ENCODE results near the gene ADGRB2. TPM values are rescaled to one million over a fixed set of nuclear protein-coding genes. Genes with fewer than 3 reads are reported as not detected.

Gene ADGRB2
- total RNA-seq, 4 donors from 2014 or later: 1.4 to 6.0 (median 2.5) TPM

DNA sequence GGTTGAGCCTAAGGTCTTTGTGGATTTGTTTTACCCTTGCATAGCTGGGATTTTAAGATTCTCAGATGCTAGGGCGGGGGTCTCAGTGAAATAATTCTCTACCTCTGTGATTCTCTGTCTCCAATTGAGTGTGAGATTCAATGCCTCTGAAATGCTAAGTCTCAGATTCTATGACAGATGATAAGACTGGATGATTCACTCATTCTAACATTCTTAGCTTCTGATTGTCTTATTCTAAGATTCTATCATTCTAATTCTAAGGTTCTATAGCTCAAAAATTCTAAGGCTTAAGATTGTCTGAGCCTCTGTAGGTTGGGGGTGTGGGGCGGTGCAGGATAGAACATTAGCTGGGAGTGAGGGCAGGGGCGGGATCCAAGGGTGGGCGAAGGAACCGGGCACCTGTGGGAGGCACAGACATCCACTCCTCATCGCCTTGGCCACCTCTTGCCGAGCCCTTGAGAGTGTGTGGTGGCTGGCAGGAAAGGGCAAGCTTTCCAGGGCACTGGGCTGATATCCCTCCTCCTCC lies 29.5 kb downstream of the ADGRB2 start:
- H3K4me1 ChIP-seq: peaks cover 12% of the 10 kb centered on the region
- no peaks in the 10 kb centered on the region for H3K9me3 ChIP-seq
- no peaks in the 10 kb centered on the region for H3K36me3 ChIP-seq
- 90% methylated on average over 7 of the region's 7 CpGs for WGBS
- no peaks in the 10 kb centered on the region for H3K27me3 ChIP-seq
- no peak overlapping the region for H3K27ac ChIP-seq
- no peak for DNase-seq (ENCODE audit: low spot score in 2 of 2)
- no peak for TF ChIP-seq POLR2A (IDR thresholded peaks at IDR 0.05)
- TF ChIP-seq, protein P1, sequence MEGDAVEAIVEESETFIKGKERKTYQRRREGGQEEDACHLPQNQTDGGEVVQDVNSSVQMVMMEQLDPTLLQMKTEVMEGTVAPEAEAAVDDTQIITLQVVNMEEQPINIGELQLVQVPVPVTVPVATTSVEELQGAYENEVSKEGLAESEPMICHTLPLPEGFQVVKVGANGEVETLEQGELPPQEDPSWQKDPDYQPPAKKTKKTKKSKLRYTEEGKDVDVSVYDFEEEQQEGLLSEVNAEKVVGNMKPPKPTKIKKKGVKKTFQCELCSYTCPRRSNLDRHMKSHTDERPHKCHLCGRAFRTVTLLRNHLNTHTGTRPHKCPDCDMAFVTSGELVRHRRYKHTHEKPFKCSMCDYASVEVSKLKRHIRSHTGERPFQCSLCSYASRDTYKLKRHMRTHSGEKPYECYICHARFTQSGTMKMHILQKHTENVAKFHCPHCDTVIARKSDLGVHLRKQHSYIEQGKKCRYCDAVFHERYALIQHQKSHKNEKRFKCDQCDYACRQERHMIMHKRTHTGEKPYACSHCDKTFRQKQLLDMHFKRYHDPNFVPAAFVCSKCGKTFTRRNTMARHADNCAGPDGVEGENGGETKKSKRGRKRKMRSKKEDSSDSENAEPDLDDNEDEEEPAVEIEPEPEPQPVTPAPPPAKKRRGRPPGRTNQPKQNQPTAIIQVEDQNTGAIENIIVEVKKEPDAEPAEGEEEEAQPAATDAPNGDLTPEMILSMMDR (IDR thresholded peaks at IDR 0.05): no peak
- TF ChIP-seq POLR2AphosphoS5 (IDR thresholded peaks at IDR 0.05): no peak
- no peak for TF ChIP-seq EP300 (IDR thresholded peaks at IDR 0.05)
- no peak overlapping the region for H3K4me3 ChIP-seq

DNA sequence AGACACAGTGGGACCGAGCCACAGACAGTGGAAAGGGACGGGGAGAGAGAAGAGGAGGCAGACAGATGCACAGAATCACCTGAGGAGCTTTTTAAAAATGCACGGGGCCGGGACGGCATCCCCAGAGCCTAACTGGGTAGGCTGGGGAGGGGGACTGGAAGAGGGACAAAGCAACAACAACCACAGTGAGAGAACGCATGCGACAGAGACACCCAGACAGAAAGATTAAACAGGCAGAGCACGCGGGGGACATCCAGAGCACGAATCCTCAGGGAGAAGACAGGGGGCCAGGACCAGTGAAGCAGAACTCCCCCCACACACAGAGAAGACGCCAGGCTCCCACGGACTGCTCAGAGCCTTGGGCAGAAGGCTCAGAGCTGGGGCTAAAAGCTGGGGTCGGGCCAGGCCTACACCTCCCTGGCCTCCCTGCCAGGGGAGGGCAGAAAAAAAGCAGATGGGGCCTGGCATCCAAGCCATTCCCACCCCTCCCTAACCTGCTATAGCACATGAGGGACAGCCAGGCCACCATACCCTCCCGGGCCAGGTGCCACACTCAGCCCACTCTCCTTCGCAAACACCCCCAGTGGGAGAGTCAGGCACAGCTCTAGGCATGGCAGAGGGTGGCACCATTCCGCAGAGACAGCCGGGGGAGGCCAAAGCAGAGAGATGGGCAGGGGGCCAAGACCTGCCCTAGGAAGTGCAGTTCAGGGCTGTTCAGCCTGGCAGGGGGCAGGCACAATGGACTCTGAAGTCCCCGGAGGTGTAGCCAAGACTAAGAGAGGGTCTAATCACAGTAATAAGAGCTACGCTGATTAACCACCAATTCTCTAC lies 30.5 kb downstream of the ADGRB2 start:
- Histone ChIP-seq H3K27ac (no peak overlapping the region), H3K36me3 (no peaks in the 10 kb centered on the region), H3K4me1 (peaks cover 12% of the 10 kb centered on the region), H3K4me3 (no peak overlapping the region), H3K27me3 (no peaks in the 10 kb centered on the region), H3K9me3 (no peaks in the 10 kb centered on the region)
- WGBS: 83% methylated on average over 19 of the region's 19 CpGs
- DNase-seq (ENCODE audit: low spot score in 2 of 2): no peak
- TF ChIP-seq POLR2A (IDR thresholded peaks at IDR 0.05) (no peak), POLR2AphosphoS5 (IDR thresholded peaks at IDR 0.05) (no peak), EP300 (IDR thresholded peaks at IDR 0.05) (no peak)
- TF ChIP-seq, protein P1 (IDR thresholded peaks at IDR 0.05): no peak

- TF ChIP-seq, protein P1 (IDR thresholded peaks at IDR 0.05): no peak
- no peak for TF ChIP-seq EP300 (IDR thresholded peaks at IDR 0.05)
- TF ChIP-seq POLR2A (IDR thresholded peaks at IDR 0.05): no peak
- no peak for TF ChIP-seq POLR2AphosphoS5 (IDR thresholded peaks at IDR 0.05)
- Histone ChIP-seq H3K36me3 (no peaks in the 10 kb centered on the region), H3K4me3 (no peak overlapping the region), H3K9me3 (no peaks in the 10 kb centered on the region), H3K27ac (no peak overlapping the region), H3K27me3 (no peaks in the 10 kb centered on the region), H3K4me1 (peaks cover 12% of the 10 kb centered on the region)
- no peak for DNase-seq (ENCODE audit: low spot score in 2 of 2)
- WGBS: 88% methylated on average over 16 of the region's 18 CpGs
These were observed 31.3 kb downstream of the ADGRB2 start for GRCh38 chr1:31732751-31733289.

DNA sequence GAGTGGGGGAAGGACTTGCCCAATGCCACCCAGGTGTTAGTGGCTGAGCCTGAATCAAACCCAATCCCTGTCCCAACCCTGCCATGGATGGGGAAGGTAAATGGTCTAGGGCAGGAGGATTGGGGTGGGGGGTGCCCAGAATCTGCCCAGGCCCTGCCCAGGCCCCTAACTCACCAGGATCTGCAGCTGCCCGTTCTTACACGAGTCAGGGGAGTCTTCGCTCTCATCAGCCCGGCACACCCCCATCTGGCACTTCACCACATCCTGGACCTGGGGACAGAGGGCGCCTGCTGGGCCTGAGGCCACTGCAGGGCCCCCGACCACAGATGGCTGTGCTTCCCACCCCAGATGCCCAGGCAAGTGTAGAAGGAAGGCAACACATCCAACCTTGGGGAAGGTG lies 31.8 kb downstream of the ADGRB2 start:
- Histone ChIP-seq H3K27ac (no peak overlapping the region), H3K36me3 (no peaks in the 10 kb centered on the region), H3K27me3 (no peaks in the 10 kb centered on the region), H3K9me3 (no peaks in the 10 kb centered on the region), H3K4me1 (peaks cover 12% of the 10 kb centered on the region), H3K4me3 (no peak overlapping the region)
- DNase-seq (ENCODE audit: low spot score in 2 of 2): no peak
- WGBS: 80% methylated on average over 4 of the region's 6 CpGs
- TF ChIP-seq, protein P1 (IDR thresholded peaks at IDR 0.05): no peak

DNA sequence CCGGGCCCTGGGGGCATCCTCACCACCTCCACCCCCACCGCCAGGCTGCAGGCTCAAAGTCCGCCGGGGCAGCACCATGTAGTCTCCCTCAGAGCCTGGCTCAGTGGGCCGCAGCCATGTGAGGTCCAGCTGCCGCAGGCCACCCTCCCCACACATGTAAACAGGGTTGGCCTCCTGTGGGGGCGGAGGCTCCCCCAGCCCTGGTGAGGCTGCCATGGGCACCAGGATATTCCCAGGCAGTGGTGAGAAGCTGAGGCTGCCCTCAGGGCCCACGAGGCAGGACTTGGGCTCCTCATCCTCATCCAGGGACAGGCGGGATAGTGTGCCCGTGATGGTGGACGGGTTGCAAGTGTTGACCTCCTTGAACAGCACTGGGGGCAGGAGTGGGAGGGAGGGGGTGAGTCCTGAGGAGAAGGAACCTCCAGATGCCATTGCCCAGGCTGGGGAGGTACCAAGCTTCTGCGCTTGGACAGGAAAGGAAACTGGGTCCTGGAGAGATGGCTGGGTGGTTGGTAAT lies 33.0 kb downstream of the ADGRB2 start:
- TF ChIP-seq POLR2A (IDR thresholded peaks at IDR 0.05) (no peak), EP300 (IDR thresholded peaks at IDR 0.05) (no peak), POLR2AphosphoS5 (IDR thresholded peaks at IDR 0.05) (no peak)
- TF ChIP-seq, protein P1 (IDR thresholded peaks at IDR 0.05): no peak
- Histone ChIP-seq H3K36me3 (no peaks in the 10 kb centered on the region), H3K27me3 (no peaks in the 10 kb centered on the region), H3K27ac (no peak overlapping the region), H3K9me3 (no peaks in the 10 kb centered on the region), H3K4me1 (peaks cover 4% of the 10 kb centered on the region), H3K4me3 (no peak overlapping the region)
- no peak for DNase-seq (ENCODE audit: low spot score in 2 of 2)
- 98% methylated on average over 3 of the region's 12 CpGs for WGBS

Data from suprapubic skin (tissue), 4 donors.